Ovary (tissue), 9 donors: ENCODE data around the gene NLGN1. TPM values are rescaled to one million over a fixed set of nuclear protein-coding genes. Genes with fewer than 3 reads are reported as not detected.

Experiments used
- DNase-seq, 5 donors: peaks; one replicate each; pipeline ENCODE4 v3.0.0-alpha.2; 2019 to 2020
- H3K27ac ChIP-seq, 2 donors: fragments of 200-600 bp; one replicate each; pipeline versions ENCODE4 v1.5.1 to v1.8.0; 2019 to 2022
- H3K27me3 ChIP-seq: fragments of 200-600 bp; one replicate; pipeline ENCODE4 v1.8.0; 2022
- H3K36me3 ChIP-seq: fragments of 200-600 bp; sonication (generic); one replicate; pipeline ENCODE4 v1.5.1; 2019
- H3K4me1 ChIP-seq: one replicate; pipeline ENCODE4 v1.8.1; 2013; ENCODE audit warnings: mild to moderate bottlenecking, moderate library complexity; ENCODE audit not compliant: insufficient read depth
- H3K4me3 ChIP-seq: fragments of 200-600 bp; sonication (generic); one replicate; pipeline ENCODE4 v1.5.1; 2017
- H3K9me3 ChIP-seq, 2 donors: fragments of 200-600 bp in 1 of 2; sonication (generic) in 1 of 2; one replicate each; pipeline versions ENCODE4 v1.5.1 to v1.8.1; 2013 to 2019; ENCODE audit warnings: mild to moderate bottlenecking in 1 of 2, moderate library complexity in 1 of 2
- CTCF ChIP-seq, 3 donors: fragments of 450-650 bp in 2 of 3; fragments of 200-600 bp in 1 of 3; IDR thresholded peaks; one replicate each; pipeline versions ENCODE4 v1.5.1 to v1.8.0; 2016 to 2022; ENCODE audit warnings: antibody characterized with exemption in 3 of 3, mild to moderate bottlenecking in 1 of 3
- EP300 ChIP-seq: sonication (generic); formaldehyde crosslinking; IDR thresholded peaks from one replicate; pipeline ENCODE4 v1.6.1; 2017; ENCODE audit warnings: antibody characterized with exemption
- POLR2A ChIP-seq: fragments of 450-650 bp; IDR thresholded peaks from one replicate; pipeline ENCODE4 v1.6.1; 2017; ENCODE audit warnings: antibody characterized with exemption, mild to moderate bottlenecking, moderate library complexity
- WGBS, 3 donors: extraction: QIAGEN DNeasy Blood & Tissue Kit in 1 of 3; methylation state at CpG; one replicate each; pipeline versions ENCODE4 v1.1.5 to v1.1.7; 2013 to 2017; 5-methylcytosine and 5-hydroxymethylcytosine counted together
- intact Hi-C, 4 donors: fragments of 100-400 bp; cut with DNase I; formaldehyde crosslinking; loops; one replicate each; pipeline versions ENCODE4 v1.11.0 to v1.15.1; 2022 to 2023
- polyA plus RNA-seq, 2 donors: library from polyadenylated mRNA; stranded (reverse); fragments of 200-250 nt in 1 of 2; fragments of 350-450 nt in 1 of 2; fragmentation: Illumina TruSeq in 1 of 2; extraction: RNeasy Lipid Tissue Mini Kit (QIAGEN cat#74804) in 1 of 2; gene quantifications; one replicate each; pipeline ENCODE4 v1.2.3, GENCODE V29; 2013 to 2014
- total RNA-seq, 7 donors: library from RNA; depleted of rRNA in 2 of 7; stranded (reverse); fragments of >200 nt in 2 of 7; fragmentation: NEBNext Ultra II Directional in 3 of 7; extraction: Animal tissue kit (Norgen Biotek cat#: 25700) in 3 of 7; gene quantifications; one replicate each; pipeline versions ENCODE4 v1.1.0 to v1.2.4, GENCODE V29; 2016 to 2023
- donor health status: DM: no; HTN: no; CAD: no; lungs with moderate emphysema.
- donor health status: DM: no; HTN: no; CAD: no.
- donor health status: Bipolar disorder and iron deficiency.
- donor health status: DM: yes; HTN: yes; CAD: no.
- donor health status: DM: no; HTN: no; CAD: no.
- donor health status: DM: yes; HTN: yes; CAD: no.

NLGN1 gene
- total and polyA plus RNA-seq, 9 donors = 1.2 to 7.7 (median 4.6) TPM

- TF ChIP-seq POLR2A (no peak), CTCF (IDR thresholded peaks at IDR 0.05) (no peak), EP300 (no peak)
- intact Hi-C loops = no loop called here
- WGBS, 3 donors = 86 to 90% (median 87%) methylated on average over 1 of the region's 1 CpG
- H3K27ac ChIP-seq = no peak overlapping the region
- H3K27me3 ChIP-seq = no peaks in the 10 kb centered on the region
- H3K9me3 ChIP-seq = no peaks in the 10 kb centered on the region
- no peaks in the 10 kb centered on the region for H3K4me1 ChIP-seq
- no peak overlapping the region for H3K4me3 ChIP-seq
- no peaks in the 10 kb centered on the region for H3K36me3 ChIP-seq
- no peak for DNase-seq
These were observed 459.6 kb downstream of the NLGN1 start for GRCh38 chr3:173857154-173857553.

- no peak overlapping the region for H3K27ac ChIP-seq
- H3K36me3 ChIP-seq = no peaks in the 10 kb centered on the region
- H3K27me3 ChIP-seq = no peaks in the 10 kb centered on the region
- no peak for DNase-seq
- no peaks in the 10 kb centered on the region for H3K9me3 ChIP-seq
- no peak overlapping the region for H3K4me3 ChIP-seq
- no peaks in the 10 kb centered on the region for H3K4me1 ChIP-seq
- intact Hi-C loops = no loop called here
- TF ChIP-seq EP300 (no peak), CTCF (IDR thresholded peaks at IDR 0.05) (no peak), POLR2A (no peak)
- WGBS, 3 donors = 93 to 95% (median 94%) methylated on average over 1 of the region's 1 CpG
These were observed 465.2 kb downstream of the NLGN1 start for GRCh38 chr3:173862701-173863100.

- no peak for TF ChIP-seq EP300
- TF ChIP-seq POLR2A = no peak
- no peak for TF ChIP-seq CTCF (IDR thresholded peaks at IDR 0.05)
- intact Hi-C loops = no loop called here
- H3K9me3 ChIP-seq = no peaks in the 10 kb centered on the region
- no peaks in the 10 kb centered on the region for H3K4me1 ChIP-seq
- no peaks in the 10 kb centered on the region for H3K36me3 ChIP-seq
- no peak overlapping the region for H3K4me3 ChIP-seq
- DNase-seq = no peak
- H3K27me3 ChIP-seq = no peaks in the 10 kb centered on the region
- H3K27ac ChIP-seq = no peak overlapping the region
- WGBS, 3 donors = 95 to 99% (median 97%) methylated on average over 2 of the region's 2 CpGs
These were observed 466.0 kb downstream of the NLGN1 start for GRCh38 chr3:173863551-173863950.

GRCh38 chr3:173865900-173866498 is 468.5 kb downstream of the NLGN1 start:
- Histone ChIP-seq H3K4me3 (no peak overlapping the region), H3K9me3 (no peaks in the 10 kb centered on the region), H3K4me1 (no peaks in the 10 kb centered on the region), H3K27ac (no peak overlapping the region), H3K36me3 (no peaks in the 10 kb centered on the region), H3K27me3 (no peaks in the 10 kb centered on the region)
- no peak for DNase-seq
- intact Hi-C loops = no loop called here
- 79 to 86% (median 85%) methylated on average over 7 of the region's 7 CpGs for WGBS, 3 donors
- TF ChIP-seq POLR2A = no peak
- TF ChIP-seq EP300 = no peak
- TF ChIP-seq CTCF (IDR thresholded peaks at IDR 0.05) = no peak
